GM13976 (cell line): ENCODE results near the gene SIGLEC1.

ENCODE experiments used
- DNase-seq: peaks from one replicate; pipeline ENCODE4 v3.0.0; 2012; ENCODE audit warnings: low spot score
- in situ Hi-C: fragments of 300-500 bp; cut with MboI; formaldehyde crosslinking; loops from one replicate; pipeline ENCODE4 v1.12.0; 2022; ENCODE audit warnings: low sequenced_read_pairs, mixed read lengths, inconsistent platforms; ENCODE audit not compliant: unreplicated experiment
- TF ChIP-seq, protein P1 (sequence below): IDR thresholded peaks from 2 replicates; pipeline ENCODE4 v1.5.1; 2012; ENCODE audit warnings: borderline replicate concordance, mild to moderate bottlenecking; ENCODE audit not compliant: insufficient read depth; ENCODE audit errors: extremely low read depth, missing control alignments, control extremely low read depth

SIGLEC1 gene

DNA sequence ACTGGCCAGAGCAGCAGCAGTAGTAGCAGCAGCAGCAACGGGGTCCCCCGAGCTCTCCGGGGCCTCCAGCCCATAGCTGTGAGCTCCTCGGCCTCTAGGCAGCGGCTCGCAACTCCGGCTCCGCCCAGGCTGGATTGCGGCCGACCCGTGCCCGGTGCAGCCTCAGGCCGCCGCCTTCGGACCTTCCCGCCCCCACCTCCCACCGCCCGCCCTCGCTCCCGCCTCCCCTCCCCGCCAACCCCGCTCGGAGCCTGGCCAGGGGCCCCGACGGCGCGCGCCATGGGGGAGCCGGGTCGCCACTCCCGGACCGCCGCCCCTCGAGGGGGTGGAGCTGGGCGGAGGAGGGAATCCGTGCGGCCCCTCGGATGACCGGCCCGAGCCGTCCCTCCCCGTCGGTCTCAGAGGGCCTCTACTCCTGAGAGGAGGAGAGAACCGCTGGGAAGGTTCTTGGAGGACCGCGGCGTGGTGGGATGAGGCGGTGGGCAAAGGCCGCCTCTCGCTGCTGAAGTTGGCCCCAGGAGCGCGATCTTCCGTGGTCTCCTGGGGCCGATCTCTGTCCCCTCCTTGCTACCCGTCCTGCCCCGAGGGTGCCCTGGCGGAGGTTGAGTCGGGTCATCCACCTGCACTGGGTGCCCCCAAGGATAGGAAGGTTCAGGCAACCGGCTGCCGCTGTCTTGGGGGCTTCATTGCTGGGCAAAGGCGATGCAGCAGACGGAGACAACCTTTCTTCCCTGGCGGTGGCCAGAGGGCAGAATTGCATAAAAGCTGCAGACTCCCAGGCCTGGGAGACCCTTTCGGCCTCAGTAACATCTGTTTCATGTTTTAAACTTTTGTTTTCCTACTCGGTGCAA is 30.2 kb downstream of the SIGLEC1 start, which contains the start of gene ADAM33:
Gene ADAM33, minus strand, starts transcription at position 80 of the 851 bp plus-strand sequence. Its CDS starts 6 bp downstream, at position 74.
- no peak for DNase-seq
- in situ Hi-C loops = no loop called here
- TF ChIP-seq, protein P1, sequence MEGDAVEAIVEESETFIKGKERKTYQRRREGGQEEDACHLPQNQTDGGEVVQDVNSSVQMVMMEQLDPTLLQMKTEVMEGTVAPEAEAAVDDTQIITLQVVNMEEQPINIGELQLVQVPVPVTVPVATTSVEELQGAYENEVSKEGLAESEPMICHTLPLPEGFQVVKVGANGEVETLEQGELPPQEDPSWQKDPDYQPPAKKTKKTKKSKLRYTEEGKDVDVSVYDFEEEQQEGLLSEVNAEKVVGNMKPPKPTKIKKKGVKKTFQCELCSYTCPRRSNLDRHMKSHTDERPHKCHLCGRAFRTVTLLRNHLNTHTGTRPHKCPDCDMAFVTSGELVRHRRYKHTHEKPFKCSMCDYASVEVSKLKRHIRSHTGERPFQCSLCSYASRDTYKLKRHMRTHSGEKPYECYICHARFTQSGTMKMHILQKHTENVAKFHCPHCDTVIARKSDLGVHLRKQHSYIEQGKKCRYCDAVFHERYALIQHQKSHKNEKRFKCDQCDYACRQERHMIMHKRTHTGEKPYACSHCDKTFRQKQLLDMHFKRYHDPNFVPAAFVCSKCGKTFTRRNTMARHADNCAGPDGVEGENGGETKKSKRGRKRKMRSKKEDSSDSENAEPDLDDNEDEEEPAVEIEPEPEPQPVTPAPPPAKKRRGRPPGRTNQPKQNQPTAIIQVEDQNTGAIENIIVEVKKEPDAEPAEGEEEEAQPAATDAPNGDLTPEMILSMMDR = no peak

DNA sequence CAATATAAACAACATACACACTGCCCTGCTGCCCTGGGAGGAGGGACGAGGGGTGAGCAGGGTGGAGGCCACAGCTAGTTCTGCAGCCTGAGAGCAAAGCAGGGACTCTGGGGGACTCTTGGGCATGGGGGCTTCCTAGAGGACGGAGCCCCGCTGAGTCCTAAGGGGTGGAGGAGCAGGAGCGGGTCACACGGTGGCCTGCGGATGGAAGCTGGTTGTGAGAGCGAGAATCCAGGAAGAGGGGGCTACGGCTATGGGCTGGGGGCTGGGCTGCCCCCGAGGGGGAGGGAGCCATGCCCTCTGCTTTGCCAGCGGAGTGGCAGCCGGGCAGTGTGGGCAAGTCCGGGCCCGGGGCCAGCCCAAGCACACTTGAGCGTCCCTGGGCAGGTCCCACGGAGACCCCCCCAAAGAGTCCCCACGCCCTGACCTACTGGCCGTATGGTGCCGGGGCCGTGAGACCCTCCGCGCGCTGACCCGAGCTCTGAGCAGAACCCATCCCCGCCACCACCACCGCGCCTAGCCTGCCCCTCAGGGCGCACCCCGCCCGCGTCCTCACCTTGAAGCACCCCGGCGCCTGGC is 31.0 kb downstream of the SIGLEC1 start:
- TF ChIP-seq, protein P1 = no peak
- in situ Hi-C loops = no loop called here
- DNase-seq = no peak

DNA sequence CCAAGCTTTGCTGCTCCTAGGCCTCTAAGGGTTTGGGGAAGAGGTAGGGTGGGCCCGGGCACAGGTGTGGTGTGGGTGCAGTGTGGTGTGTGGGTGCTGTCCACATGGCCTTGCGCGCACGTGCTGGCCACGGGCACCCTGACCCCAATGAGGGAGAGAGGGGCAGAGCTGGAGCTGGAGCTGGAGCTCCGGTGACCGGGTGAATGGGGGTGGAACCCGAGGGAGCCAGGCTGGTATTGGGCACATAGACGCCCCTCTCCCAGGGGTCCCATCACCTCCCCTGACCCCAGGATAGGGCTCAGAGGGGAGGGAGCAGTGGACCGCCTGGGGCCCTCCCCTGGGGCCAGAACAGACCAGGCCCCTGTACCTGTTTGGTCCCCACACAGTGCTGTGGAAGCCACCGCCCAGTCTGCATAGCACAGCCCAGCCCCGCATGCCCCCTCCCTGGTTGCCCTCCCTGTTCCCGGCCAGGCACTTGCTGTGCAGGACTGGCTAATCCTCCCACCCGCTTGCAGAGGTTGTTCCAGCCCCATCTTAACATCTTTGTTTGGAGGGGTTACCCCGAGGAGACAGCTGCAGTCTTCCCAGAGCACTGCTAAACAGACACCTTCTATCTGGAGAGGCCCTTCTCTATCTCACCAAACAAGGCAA is 31.6 kb downstream of the SIGLEC1 start:
- DNase-seq = no peak
- in situ Hi-C loops = no loop called here
- TF ChIP-seq, protein P1 = no peak

DNA sequence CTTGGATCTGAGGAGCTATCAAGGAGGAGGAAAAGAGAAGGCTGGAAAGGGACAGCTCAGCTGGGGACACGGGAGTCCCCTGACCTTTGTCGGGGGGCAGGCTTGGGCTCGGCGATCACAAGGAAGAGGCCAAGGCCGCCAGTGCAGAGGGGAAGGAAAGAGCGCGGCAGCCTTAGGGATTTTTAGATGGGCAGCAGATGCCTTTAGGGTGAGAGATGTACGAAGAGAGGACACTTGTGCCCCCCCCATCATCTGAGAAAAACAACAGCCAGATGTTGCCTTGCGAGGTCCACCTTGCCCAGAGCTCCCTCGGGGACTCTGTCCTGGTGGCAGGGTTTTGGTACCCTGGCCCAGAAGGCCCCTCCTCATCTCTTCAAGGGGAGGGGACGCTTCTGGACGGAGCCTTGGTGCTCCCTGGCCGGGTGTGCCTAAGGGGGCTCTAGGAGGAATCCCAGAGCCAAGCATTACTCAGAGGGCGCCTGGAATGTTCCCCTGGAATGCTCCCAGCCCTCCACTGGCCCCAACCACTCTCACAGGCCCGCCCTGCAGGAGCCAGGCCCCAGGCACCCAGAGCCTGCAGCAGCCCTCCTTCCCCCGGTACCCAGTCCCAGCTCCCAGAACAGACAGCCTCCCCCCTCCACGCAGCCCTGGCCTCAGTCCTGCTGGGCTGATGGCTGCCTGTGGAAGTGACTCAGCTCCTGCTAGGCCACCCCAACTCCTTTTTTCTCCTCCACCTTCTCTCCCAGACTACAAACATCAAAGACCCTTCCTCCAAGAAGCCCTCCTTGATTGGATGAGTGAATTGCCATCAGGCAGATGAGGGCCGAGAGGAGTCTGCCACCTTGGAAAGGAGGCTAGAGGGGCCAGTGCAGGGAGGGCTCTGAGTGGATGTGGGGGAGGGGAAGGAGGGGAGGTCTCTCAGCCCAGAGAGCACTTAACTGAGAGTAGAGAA is 32.4 kb downstream of the SIGLEC1 start:
- TF ChIP-seq, protein P1 = no peak
- in situ Hi-C loops = no loop called here
- DNase-seq = no peak

DNA sequence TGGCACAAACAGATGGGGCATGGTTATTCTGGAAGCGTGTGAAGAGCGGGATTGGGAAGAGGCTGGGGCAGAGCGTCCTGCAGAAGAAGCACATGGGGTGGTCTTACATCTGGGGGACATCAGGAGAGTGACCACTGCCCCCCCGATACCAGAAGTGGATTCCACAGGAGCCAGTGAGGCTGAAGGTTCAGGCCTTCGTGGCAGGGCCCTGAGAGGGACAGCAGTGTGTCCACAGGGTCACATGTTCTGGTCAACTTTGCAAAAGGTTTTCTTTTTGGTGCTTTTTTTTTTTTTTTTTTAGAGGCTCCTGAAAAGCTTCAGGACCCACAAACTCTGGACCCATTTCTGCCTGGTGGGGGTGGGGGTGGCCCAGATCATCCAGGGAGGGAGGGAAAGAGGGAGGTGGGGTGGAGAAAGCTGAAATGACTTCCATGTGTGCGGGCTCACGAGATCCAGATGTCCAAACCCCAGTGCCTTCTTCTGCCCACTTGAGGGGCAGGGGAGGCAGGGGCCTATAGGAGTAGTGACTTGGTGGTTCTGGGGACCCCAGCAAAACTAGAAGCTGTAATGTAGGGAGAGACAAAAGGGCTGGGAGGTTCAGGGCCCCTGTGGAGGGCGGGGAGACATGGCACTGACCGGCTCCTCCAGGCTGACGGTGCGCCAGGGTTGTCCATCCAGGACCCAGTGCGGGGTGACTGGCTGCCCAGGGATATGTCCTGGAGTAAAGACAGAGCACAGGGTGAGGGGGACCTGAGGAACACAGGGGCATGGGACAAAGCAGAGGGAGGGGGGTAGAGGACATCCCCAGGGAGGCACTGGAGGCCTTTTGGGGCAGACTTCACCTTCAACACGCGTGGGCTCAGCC is 33.3 kb downstream of the SIGLEC1 start:
- in situ Hi-C loops = no loop called here
- DNase-seq = no peak
- TF ChIP-seq, protein P1 = no peak
